Activated CD8-positive, alpha-beta T cell treated with anti-CD3 and anti-CD28 coated beads for 36 hours (primary cell): Measurements from ENCODE around the gene NETO2. TPM values are rescaled to one million over a fixed set of nuclear protein-coding genes. Genes with fewer than 3 reads are reported as not detected.

ENCODE experiments used
- ATAC-seq: fragments of 200-7000 bp; cut with Tn5 transposase; one replicate; pipeline ENCODE4 v1.10.0; 2021; ENCODE audit warnings: mild to moderate bottlenecking, moderate library complexity
- CTCF ChIA-PET: fragments of 350-600 bp; sonication (Branson Sonifier 250); formaldehyde crosslinking; loops from one replicate; lab custom pipeline; 2021; ENCODE audit warnings: antibody characterized with exemption; lab: Charles Lee
- POLR2A ChIA-PET: fragments of 350-600 bp; sonication (Branson Sonifier 250); formaldehyde crosslinking; loops from one replicate; lab custom pipeline; 2021; ENCODE audit warnings: antibody characterized with exemption; lab: Charles Lee
- DNase-seq: peaks from one replicate; pipeline ENCODE4 v3.0.0-alpha.2; 2020
- H3K27ac Mint-ChIP-seq: one replicate; pipeline ENCODE4 v1.8.0; 2021; ENCODE audit warnings: mild to moderate bottlenecking, mixed read lengths
- H3K27me3 Mint-ChIP-seq: one replicate; pipeline ENCODE4 v1.8.0; 2021; ENCODE audit warnings: mixed read lengths
- H3K36me3 Mint-ChIP-seq: one replicate; pipeline ENCODE4 v1.8.0; 2021; ENCODE audit warnings: low read depth, mixed read lengths
- H3K4me1 Mint-ChIP-seq: one replicate; pipeline ENCODE4 v1.8.0; 2021; ENCODE audit warnings: low read depth, mixed read lengths
- H3K4me3 Mint-ChIP-seq: one replicate; pipeline ENCODE4 v1.8.0; 2021; ENCODE audit warnings: mild to moderate bottlenecking, moderate library complexity, mixed read lengths
- H3K9me3 Mint-ChIP-seq: one replicate; pipeline ENCODE4 v1.8.0; 2021; ENCODE audit warnings: mixed read lengths
- intact Hi-C: fragments of 100-400 bp; cut with micrococcal nuclease; formaldehyde crosslinking; loops from one replicate; pipeline ENCODE4 v1.10.0; 2022
- total RNA-seq, 2 experiments: library from RNA; stranded (reverse); gene quantifications; one replicate each; pipeline ENCODE4 v1.2.3, GENCODE V29; 2021
- TF ChIP-seq, protein P1 (sequence below): fragments of 200-600 bp; IDR thresholded peaks from one replicate; pipeline ENCODE4 v1.8.0; 2022; ENCODE audit warnings: antibody characterized with exemption, mild to moderate bottlenecking

Gene NETO2
- total RNA-seq, 2 experiments from 2014 or later: 2.8 to 3.1 TPM

GRCh38 chr16:47036201-47036600, 107.5 kb downstream of the NETO2 start:
- POLR2A ChIA-PET: interaction anchor here (0.6 kb wide), 1 partner anchor 1159 kb away, joined by 3 read pairs; no protein-coding TSS in a partner anchor
- Mint-ChIP-seq H3K9me3 (no peaks in the 10 kb centered on the region), H3K27ac (no peak overlapping the region), H3K4me1 (peaks cover 3% of the 10 kb centered on the region), H3K36me3 (no peaks in the 10 kb centered on the region), H3K27me3 (peaks cover 7% of the 10 kb centered on the region), H3K4me3 (no peak overlapping the region)
- CTCF ChIA-PET: interaction anchor here (0.9 to 3.0 kb wide), 3 partner anchors 106 to 1129 kb away, joined by 5 to 32 read pairs (median 16); partner anchors contain the start of gene NETO2
- ATAC-seq (no peak), DNase-seq (no peak)
- TF ChIP-seq, protein P1, sequence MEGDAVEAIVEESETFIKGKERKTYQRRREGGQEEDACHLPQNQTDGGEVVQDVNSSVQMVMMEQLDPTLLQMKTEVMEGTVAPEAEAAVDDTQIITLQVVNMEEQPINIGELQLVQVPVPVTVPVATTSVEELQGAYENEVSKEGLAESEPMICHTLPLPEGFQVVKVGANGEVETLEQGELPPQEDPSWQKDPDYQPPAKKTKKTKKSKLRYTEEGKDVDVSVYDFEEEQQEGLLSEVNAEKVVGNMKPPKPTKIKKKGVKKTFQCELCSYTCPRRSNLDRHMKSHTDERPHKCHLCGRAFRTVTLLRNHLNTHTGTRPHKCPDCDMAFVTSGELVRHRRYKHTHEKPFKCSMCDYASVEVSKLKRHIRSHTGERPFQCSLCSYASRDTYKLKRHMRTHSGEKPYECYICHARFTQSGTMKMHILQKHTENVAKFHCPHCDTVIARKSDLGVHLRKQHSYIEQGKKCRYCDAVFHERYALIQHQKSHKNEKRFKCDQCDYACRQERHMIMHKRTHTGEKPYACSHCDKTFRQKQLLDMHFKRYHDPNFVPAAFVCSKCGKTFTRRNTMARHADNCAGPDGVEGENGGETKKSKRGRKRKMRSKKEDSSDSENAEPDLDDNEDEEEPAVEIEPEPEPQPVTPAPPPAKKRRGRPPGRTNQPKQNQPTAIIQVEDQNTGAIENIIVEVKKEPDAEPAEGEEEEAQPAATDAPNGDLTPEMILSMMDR: no peak
- intact Hi-C loops: loop anchor here (10.0 kb wide), 1 partner anchor 1129 kb away; no protein-coding TSS in a partner anchor

DNA sequence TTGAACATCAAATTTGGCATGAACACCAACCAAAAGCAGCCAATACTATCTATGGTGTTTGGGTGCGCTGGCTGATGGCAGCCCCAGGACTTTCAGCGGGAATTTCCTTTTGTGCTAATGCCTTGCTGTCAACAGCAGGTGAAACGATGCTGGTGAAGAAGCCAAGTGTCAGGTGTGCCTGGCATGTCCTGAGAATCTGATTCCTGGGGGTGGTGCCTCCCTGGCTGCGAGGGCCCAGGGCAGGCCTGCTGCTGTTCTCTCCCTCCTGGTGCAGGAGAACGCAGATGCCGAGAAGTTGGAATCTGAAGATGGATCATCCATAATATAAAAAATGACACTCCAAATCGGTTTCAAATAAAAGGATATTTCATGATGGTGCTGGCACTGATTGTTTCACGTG, 108.3 kb downstream of the NETO2 start:
- Mint-ChIP-seq H3K9me3 (no peaks in the 10 kb centered on the region), H3K36me3 (no peaks in the 10 kb centered on the region), H3K27ac (no peak overlapping the region), H3K4me1 (peaks cover 3% of the 10 kb centered on the region), H3K27me3 (peaks cover 6% of the 10 kb centered on the region), H3K4me3 (no peak overlapping the region)
- no peak for DNase-seq
- TF ChIP-seq, protein P1: no peak
- CTCF ChIA-PET: interaction anchor here (1.2 kb wide), 1 partner anchor 23 kb away, joined by 3 read pairs; no protein-coding TSS in a partner anchor
- ATAC-seq: no peak
- intact Hi-C loops: loop anchor here (10.0 kb wide), 1 partner anchor 1129 kb away; no protein-coding TSS in a partner anchor
- POLR2A ChIA-PET: no interaction called here

DNA sequence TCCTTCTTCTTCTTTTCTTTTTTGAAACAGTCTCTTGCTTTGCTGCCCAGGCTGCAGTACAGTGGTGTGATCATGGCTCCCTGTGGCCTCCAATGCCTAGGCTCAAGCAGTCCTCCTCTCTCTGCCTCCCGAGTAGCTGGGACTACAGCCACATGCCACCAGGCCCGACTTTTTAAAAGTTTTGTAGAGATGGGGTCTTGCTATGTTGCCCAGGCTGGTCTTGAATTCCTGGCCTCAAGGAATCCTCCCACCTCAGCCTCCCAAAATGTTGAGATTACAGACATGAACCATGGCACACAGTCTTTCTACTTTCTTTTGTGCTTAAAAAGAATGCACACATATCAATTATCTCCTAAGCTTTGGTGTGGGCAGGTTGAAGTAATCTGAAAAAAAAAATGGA, 109.3 kb downstream of the NETO2 start:
- intact Hi-C loops: loop anchor here (10.0 kb wide), 1 partner anchor 1130 kb away; no protein-coding TSS in a partner anchor
- Mint-ChIP-seq H3K36me3 (no peaks in the 10 kb centered on the region), H3K4me1 (peaks cover 3% of the 10 kb centered on the region), H3K27ac (no peak overlapping the region), H3K4me3 (no peak overlapping the region), H3K27me3 (peaks cover 5% of the 10 kb centered on the region), H3K9me3 (no peaks in the 10 kb centered on the region)
- DNase-seq: no peak
- ChIA-PET CTCF (interaction anchor here (1.1 to 1.2 kb wide), 2 partner anchors 11 to 24 kb away, joined by 3 to 4 read pairs; no protein-coding TSS in a partner anchor), POLR2A (no interaction called here)
- TF ChIP-seq, protein P1: no peak
- no peak for ATAC-seq

GRCh38 chr16:47033176-47033575, 110.6 kb downstream of the NETO2 start:
- no peak for ATAC-seq
- ChIA-PET POLR2A (no interaction called here), CTCF (interaction anchor here (0.8 kb wide), 1 partner anchor 108 kb away, joined by 3 read pairs; no protein-coding TSS in a partner anchor)
- Mint-ChIP-seq H3K36me3 (no peaks in the 10 kb centered on the region), H3K4me1 (peaks cover under 1% of the 10 kb centered on the region), H3K9me3 (no peaks in the 10 kb centered on the region), H3K4me3 (no peak overlapping the region), H3K27me3 (peaks cover 4% of the 10 kb centered on the region), H3K27ac (no peak overlapping the region)
- intact Hi-C loops: loop anchor here (10.0 kb wide), 1 partner anchor 1132 kb away; no protein-coding TSS in a partner anchor
- TF ChIP-seq, protein P1: no peak
- DNase-seq: no peak

GRCh38 chr16:47029724-47030123, 114.0 kb downstream of the NETO2 start:
- ChIA-PET POLR2A (no interaction called here), CTCF (interaction anchor here (1.6 to 2.9 kb wide), 2 partner anchors 8 to 112 kb away, joined by 4 to 16 read pairs; no protein-coding TSS in a partner anchor)
- H3K27ac Mint-ChIP-seq: no peak overlapping the region
- H3K4me3 Mint-ChIP-seq: no peak overlapping the region
- intact Hi-C loops: loop anchor here (10.0 kb wide), 1 partner anchor 1135 kb away; no protein-coding TSS in a partner anchor
- H3K9me3 Mint-ChIP-seq: no peaks in the 10 kb centered on the region
- H3K27me3 Mint-ChIP-seq: no peaks in the 10 kb centered on the region
- TF ChIP-seq, protein P1: no peak
- ATAC-seq (no peak), DNase-seq (no peak)
- no peaks in the 10 kb centered on the region for H3K4me1 Mint-ChIP-seq
- H3K36me3 Mint-ChIP-seq: no peaks in the 10 kb centered on the region
